Stimulated activated CD8-positive, alpha-beta memory T cell treated with anti-CD3 and anti-CD28 coated beads, Interleukin-7, amount 100 ng/mL, for 4 hours (primary cell): ENCODE data around the gene ATP6V1G2.

Experiments
- DNase-seq, 2 donors: peaks; one replicate each; pipeline ENCODE4 v3.0.0-alpha.2; 2020; ENCODE audit warnings: low read depth in 2 of 2

The ATP6V1G2 gene

GRCh38 chr6:31547727-31548543, 1.5 kb upstream of the ATP6V1G2 start:
- no peak for DNase-seq

DNA sequence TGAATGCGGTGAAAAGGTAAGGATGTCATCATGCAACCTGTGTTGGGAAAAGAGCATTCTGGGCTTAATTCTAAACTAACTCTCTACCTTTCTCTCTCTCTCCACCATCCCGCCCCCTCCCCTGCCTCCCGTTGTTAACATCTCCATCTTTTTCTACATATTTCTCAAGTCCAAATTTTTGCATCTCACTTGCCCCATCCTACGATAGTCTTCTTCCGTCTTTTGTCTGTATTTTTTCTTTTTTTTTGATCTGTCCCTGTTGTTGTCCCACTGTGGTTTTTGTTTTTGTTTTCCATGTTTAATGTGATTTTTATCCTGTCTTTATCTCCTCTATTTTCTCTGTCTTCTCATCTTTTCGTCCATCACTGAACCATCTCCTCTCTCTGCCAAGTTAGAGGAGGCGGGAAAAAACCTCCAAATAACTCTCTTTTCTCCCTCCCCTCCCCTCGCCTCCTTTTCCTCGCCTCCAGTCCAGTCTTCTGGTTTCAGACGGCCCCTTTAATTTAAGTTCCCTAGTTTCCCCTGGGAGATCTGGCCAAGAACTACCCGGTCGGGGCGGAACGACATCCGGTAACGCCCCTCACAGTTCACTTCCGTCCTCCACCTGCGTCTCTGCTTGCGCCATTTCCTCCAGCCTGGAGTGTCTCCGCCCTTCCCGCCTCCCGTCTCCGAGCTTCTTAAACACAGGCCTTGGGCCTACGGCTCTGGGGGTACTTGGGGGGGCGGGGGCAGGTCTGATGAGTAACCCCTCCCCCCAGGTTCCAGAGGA, 734 bp upstream of the ATP6V1G2 start, which contains the start of gene NFKBIL1:
Gene NFKBIL1 (plus strand): TSS at position 651 of the 769 bp plus-strand sequence. CDS start 87 bp downstream, at position 738.
- peak; percentile 88 to 90 for DNase-seq

GRCh38 chr6:31545291-31545690, 1.1 kb downstream of the ATP6V1G2 start:
- DNase-seq: no peak

DNA sequence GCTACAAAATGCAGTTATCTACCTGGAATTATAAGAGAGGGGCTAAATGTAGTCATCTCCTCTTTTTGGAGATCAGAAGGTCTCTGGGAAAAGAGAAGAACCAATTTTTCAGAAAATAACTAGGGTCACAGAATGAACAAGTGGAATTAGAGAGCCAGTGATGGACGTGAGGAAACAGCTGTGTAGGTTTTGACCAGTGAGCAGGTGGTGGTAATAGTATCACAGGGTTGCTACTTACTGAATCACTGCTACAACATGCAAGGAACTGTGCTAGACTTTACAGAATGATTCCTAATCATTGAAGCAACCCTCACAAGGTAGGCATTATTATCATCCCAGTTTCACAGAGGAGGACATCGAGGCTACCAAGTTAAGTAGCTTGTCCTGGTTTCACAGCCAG, 1.7 kb downstream of the ATP6V1G2 start:
- DNase-seq: no peak

DNA sequence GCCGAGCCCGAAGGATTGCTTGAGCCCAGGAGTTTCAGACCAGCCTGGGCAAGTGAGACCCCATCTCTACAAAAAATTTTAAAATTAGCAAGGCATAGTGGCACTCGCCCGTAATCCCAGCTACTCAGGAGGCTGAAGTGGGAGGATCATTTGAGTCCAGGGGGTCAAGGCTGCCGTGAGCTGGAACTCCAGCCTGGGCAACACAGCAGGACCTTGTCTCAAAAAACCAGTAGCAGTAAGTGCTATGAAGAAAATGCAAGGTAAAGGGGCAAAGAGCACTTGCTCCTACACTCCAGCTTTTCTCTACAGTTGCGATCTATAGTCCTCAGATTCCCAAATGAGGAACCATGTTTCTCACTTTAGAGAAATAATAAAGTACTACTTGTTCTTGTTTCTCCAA, 2.8 kb downstream of the ATP6V1G2 start:
- DNase-seq: no peak

DNA sequence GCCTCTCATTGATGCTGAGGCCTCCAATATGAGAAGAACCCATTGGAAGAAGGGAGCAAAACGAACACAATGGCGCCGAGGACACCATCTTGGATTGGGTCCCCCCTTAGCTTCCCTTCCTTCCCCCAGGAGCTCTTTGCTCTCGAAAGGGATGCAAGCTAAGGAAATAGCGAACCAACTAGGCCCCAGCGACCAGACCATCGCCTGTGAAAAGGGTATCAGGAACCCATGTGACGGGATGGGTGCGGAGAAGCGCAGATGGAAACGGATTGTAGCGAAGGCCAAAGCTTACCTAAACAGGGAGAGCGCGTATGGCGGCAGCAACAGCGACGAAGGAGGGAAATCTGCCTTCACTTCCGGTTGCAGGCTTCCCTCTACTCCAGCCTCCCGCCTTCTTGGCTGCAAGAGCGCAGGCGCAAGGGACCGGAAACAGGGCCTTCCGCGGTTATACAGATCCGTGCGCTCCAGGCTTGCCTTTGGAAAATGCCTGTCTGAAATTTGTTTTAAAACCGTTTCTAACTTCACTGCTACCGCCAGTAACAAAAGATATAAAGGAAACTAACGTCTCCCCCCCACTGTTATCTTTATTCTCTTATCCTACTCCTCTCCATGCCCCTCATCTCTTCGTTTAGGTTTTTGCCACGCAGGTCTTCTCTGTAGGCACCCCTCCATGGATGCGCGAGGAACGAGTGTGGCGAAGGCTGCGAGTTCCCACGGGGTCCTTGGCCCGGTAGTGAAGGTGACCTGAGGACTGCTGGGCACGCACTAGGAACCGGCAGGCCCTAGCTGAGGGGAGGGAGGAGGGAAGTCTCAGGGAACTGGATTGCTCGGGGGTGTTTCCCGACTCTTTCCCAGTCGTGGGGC, 4.5 kb downstream of the ATP6V1G2 start, which contains the start of gene DDX39B:
Gene DDX39B (minus strand): TSS at position 346 of the 864 bp plus-strand sequence. CDS start 1,471 bp downstream, outside the sequence.
- peak; percentile 90 for DNase-seq

- DNase-seq: peak in 1 of 2 donors; percentile 34
Measured at GRCh38 chr6:31541059-31541657, 5.2 kb downstream of the ATP6V1G2 start.

GRCh38 chr6:31540640-31541039, 5.8 kb downstream of the ATP6V1G2 start:
- DNase-seq: no peak

- DNase-seq: no peak
Measured at GRCh38 chr6:31538805-31539400, 7.5 kb downstream of the ATP6V1G2 start.

GRCh38 chr6:31535538-31536324, 10.7 kb downstream of the ATP6V1G2 start:
- no peak for DNase-seq

DNA sequence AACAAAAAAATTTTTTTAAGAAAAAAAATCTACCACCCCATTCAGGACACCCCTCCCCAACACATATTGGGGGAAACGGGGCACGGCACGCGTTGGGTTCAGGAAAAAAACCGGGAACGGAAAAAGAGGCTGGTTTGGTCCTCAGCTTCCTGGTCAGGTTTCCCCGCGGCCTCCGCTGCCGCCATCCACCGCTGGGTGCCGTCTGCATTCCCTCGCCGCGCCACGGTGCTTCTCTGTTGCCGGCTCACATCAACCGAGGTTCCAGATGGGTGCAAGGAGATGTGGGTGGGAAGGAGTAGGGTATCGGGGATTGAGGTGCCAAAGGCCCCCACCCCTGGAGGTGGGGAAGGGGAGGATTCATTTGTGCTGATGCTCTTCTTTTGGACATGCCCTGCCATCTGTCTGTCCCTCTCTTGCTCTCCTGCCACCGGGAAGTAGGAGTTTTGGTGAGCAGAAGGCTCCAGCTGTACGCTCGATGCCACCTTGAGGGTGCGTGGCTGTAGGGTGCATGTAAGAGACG, 11.8 kb downstream of the ATP6V1G2 start:
- DNase-seq: no peak

DNA sequence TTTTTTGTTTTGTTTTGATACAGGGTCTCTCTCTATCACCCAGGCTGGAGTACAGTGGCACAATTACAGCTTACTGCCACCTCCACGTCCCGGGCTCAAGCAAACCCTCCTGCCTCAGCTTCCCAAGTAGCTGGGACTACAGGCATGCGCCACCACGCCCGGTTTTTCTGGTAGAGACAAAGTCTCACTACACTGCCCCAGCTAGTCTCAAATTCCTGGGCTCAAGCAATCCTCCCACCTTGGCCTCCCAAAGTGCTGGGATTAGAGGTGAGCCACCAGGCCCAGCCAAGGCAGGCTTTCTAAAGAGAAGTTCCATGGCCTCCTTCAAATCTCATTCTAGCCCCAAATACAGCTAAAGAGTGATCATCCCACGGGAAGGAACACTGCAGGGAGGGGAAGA, 12.4 kb downstream of the ATP6V1G2 start:
- no peak for DNase-seq

DNA sequence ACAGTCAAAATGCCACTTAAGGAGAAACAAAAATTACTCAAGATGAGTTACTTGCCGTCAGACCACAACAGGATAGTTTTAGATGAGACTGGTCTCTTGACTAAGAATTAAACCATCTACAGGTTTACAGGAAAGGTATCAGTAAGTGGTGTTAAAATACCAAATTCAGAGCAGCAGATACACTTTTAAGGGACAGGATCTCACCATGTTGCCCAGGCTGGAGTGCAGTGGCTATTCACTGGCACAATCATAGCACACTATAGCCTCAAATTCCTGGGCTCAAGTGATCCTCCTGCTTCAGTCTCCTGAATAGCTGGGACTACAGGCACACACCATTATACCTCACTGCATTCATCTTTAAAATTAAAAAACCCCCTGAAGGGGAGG, 13.0 kb downstream of the ATP6V1G2 start:
- DNase-seq: no peak

DNA sequence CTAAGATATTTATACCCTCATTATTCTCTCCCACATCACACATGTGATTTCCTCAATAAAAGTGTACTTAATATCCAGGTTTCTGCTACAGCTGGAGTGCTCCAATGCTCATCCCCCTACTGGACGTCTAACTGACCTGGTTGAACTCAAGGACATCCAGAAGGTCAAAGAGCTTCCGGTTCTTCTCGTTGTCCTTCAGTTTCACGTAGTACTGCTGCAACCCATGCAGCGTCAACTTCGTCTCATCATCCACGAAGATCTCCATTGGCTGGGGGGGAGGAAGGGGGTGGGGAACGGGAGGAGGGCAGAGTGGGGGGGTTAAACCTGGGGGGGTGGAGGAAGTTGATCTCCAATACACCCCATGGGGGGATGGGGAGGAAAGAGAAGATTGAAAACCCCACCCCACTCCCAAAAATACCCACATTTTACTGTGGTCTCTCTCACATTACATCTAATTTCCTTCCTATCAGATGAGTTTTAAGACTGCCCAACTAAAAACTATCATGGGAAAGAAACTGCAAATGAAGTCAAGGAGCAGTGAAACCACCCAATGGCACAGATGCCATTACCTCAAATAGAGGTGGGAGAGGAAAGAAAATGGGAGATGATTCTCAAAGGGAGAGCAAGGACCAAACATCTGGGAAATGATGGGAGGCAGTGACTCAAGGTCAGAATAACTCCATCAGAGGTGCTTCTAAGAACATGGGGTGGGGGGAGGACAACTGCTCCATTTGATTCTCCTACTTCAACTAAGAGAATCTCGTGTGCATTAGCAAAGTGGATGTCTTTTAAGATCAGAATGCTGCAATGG, 13.6 kb downstream of the ATP6V1G2 start:
- no peak for DNase-seq

DNA sequence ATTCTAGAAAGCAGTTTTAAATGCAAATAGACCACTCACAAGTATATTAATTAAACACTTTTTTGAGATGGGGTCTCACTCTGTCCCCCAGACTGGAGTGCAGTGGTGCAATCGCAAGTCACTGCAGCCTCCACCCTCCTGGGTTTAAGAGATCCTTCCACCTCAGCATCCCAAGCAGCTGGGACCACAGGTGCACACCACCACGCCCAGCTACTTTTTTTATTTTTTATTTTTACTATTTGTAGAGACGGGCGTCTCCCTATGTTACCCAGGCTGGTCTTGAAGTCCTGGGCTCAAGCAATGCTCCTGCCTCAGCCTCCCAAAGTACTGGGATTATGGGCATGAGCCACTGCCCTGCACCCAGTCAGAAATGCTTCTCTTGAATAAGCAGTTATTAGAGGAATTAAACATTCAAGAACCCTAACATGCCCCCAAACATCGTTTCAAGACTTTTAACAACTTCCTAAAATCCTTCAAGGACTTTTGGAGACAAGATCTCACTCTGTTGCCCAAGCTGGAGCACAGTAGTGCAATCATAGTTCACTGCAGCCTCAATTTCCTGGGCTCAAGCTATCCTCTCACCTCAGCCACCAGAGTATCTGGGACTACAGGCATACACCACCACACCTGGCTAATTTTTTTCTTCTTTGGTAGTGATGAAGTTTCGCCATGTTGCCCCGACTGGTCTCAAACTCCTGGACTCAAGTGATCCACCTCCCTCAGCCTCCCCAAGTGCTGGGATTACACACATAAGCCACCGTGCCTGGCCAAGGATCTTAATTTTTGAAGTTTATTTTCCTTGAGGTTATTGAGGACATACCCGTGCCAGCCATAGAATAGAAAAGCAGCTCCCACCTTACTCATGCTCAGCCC, 14.4 kb downstream of the ATP6V1G2 start:
- DNase-seq: no peak

GRCh38 chr6:31531162-31531561, 15.2 kb downstream of the ATP6V1G2 start:
- no peak for DNase-seq

DNA sequence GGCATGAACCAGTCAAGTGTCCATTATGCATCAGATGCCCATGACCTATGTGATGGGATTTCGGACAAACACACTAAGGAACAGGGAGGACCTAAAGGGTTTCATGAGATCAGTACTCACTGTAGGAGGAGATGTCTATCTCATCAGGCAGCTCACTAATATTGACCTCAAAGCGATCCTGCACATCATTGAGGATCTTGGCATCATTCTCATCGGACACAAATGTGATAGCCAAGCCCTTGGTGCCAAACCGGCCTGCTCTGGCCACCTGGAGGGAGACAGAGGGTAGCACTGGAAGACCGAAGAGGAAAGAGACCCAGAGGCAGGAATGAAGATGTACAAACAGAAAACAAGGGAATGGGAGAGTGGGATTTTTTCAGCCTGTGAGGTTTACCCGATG, 15.7 kb downstream of the ATP6V1G2 start:
- no peak for DNase-seq
